B cell (primary cell): ENCODE data around the gene SLC7A1. TPM values are rescaled to one million over a fixed set of nuclear protein-coding genes. Genes with fewer than 3 reads are reported as not detected.

Experiments
- ATAC-seq: fragments of 200-7000 bp; cut with Tn5 transposase; one replicate; pipeline ENCODE4 v1.10.0; 2021; ENCODE audit warnings: low read depth, mild to moderate bottlenecking, moderate number of reproducible peaks, moderate library complexity
- CTCF ChIA-PET: fragments of 350-600 bp; sonication (Branson Sonifier 250); formaldehyde crosslinking; loops from one replicate; lab custom pipeline; 2021; ENCODE audit warnings: antibody characterized with exemption, inconsistent platforms; lab: Charles Lee
- POLR2A ChIA-PET: fragments of 350-600 bp; sonication (Branson Sonifier 250); formaldehyde crosslinking; loops from one replicate; lab custom pipeline; 2021; ENCODE audit warnings: antibody characterized with exemption; lab: Charles Lee
- DNase-seq: peaks from one replicate; pipeline ENCODE4 v3.0.0; 2013
- H2AFZ ChIP-seq: 2 replicates; pipeline ENCODE4 v1.6.1; 2012; ENCODE audit warnings: mild to moderate bottlenecking, low read depth, low read length; ENCODE audit not compliant: insufficient read depth, poor library complexity, severe bottlenecking
- H3K27ac ChIP-seq, 2 donors: 1 replicate in 1 of 2; 2 replicates in 1 of 2; pipeline ENCODE4 v1.5.1; 2012 to 2013; ENCODE audit warnings: low read length in 2 of 2, mild to moderate bottlenecking in 2 of 2, moderate library complexity in 1 of 2
- H3K27me3 ChIP-seq, 4 experiments: fragments of 200-600 bp in 1 of 4; sonication (generic) in 1 of 4; replicated peaks in 1 of 4; 1 replicate in 2 of 4; 2 replicates in 2 of 4; pipeline versions ENCODE4 v1.6.1 to v1.7.0; 2013 to 2016; ENCODE audit warnings: low read length in 3 of 4, mild to moderate bottlenecking in 2 of 4, mixed read lengths in 1 of 4, moderate library complexity in 1 of 4; ENCODE audit not compliant: insufficient read depth in 4 of 4, control insufficient read depth in 3 of 4; ENCODE audit errors: control extremely low read depth in 1 of 4
- H3K36me3 ChIP-seq, 2 experiments: replicated peaks in 1 of 2; 1 replicate in 1 of 2; 2 replicates in 1 of 2; pipeline versions ENCODE4 v1.6.1 to v1.7.1; 2013; ENCODE audit warnings: low read length in 1 of 2; ENCODE audit not compliant: insufficient read depth in 2 of 2, control insufficient read depth in 1 of 2; ENCODE audit errors: control extremely low read depth in 1 of 2, extremely low read depth in 1 of 2
- H3K4me1 ChIP-seq, 2 donors: fragments of 200-600 bp in 1 of 2; sonication (generic) in 1 of 2; 1 replicate in 1 of 2; 2 replicates in 1 of 2; pipeline versions ENCODE4 v1.5.1 to v1.6.1; 2013 to 2017; ENCODE audit warnings: low read length in 2 of 2; ENCODE audit not compliant: control insufficient read depth in 2 of 2, insufficient read depth in 2 of 2
- H3K4me2 ChIP-seq: replicated peaks from 2 replicates; pipeline ENCODE3; 2012; ENCODE audit warnings: mild to moderate bottlenecking, low read depth, low read length; ENCODE audit not compliant: poor library complexity, severe bottlenecking
- H3K4me3 ChIP-seq, 5 experiments: fragments of 200-600 bp in 1 of 5; sonication (generic) in 1 of 5; 1 replicate in 3 of 5; 2 replicates in 2 of 5; pipeline versions ENCODE4 v1.5.1 to v1.7.0; 2011 to 2016; ENCODE audit warnings: low read length in 4 of 5, mild to moderate bottlenecking in 4 of 5, low read depth in 2 of 5, control low read depth in 1 of 5, moderate library complexity in 1 of 5; ENCODE audit not compliant: insufficient read depth in 1 of 5; ENCODE audit errors: control extremely low read depth in 1 of 5, extremely low read depth in 1 of 5
- H3K79me2 ChIP-seq: fragments of 200-600 bp; sonication (generic); one replicate; pipeline ENCODE4 v1.6.0; 2016; ENCODE audit warnings: low read length; ENCODE audit not compliant: control insufficient read depth, insufficient read depth
- H3K9ac ChIP-seq: fragments of 200-600 bp; sonication (generic); 2 replicates; pipeline ENCODE4 v1.6.1; 2017; ENCODE audit warnings: mild to moderate bottlenecking, low read length, moderate library complexity
- H3K9me3 ChIP-seq, 3 donors: one replicate each; pipeline versions ENCODE4 v1.6.1 to v1.7.1; 2013; ENCODE audit warnings: low read length in 2 of 3; ENCODE audit not compliant: control insufficient read depth in 2 of 3, insufficient read depth in 1 of 3; ENCODE audit errors: control extremely low read depth in 1 of 3
- H4K20me1 ChIP-seq: 2 replicates; pipeline ENCODE4 v1.6.0; 2012; ENCODE audit warnings: mild to moderate bottlenecking, low read length; ENCODE audit not compliant: insufficient read depth, control insufficient read depth, poor library complexity, severe bottlenecking
- H3K27ac Mint-ChIP-seq: one replicate; pipeline ENCODE4 v1.8.0; 2021; ENCODE audit warnings: mixed read lengths
- H3K27me3 Mint-ChIP-seq: one replicate; pipeline ENCODE4 v1.8.0; 2021; ENCODE audit warnings: mixed read lengths
- H3K4me1 Mint-ChIP-seq: one replicate; pipeline ENCODE4 v1.8.0; 2021; ENCODE audit warnings: mixed read lengths
- H3K4me3 Mint-ChIP-seq: one replicate; pipeline ENCODE4 v1.8.0; 2021; ENCODE audit warnings: mixed read lengths
- H3K9me3 Mint-ChIP-seq: one replicate; pipeline ENCODE4 v1.8.0; 2022; ENCODE audit warnings: mixed read lengths; ENCODE audit not compliant: insufficient read depth
- CTCF ChIP-seq: fragments of 200-600 bp; IDR thresholded peaks from one replicate; pipeline ENCODE4 v1.8.0; 2022; ENCODE audit warnings: antibody characterized with exemption, mild to moderate bottlenecking
- EZH2 ChIP-seq: IDR thresholded peaks from 2 replicates; pipeline ENCODE4 v1.6.1; 2012; ENCODE audit warnings: borderline replicate concordance, low read depth, mild to moderate bottlenecking, moderate library complexity, low read length; ENCODE audit not compliant: insufficient read depth, poor library complexity, severe bottlenecking
- WGBS: methylation state at CpG from one replicate; pipeline ENCODE4 v1.1.5; 2013; ENCODE audit warnings: missing lambda C conversion rate; ENCODE audit not compliant: insufficient coverage; 5-methylcytosine and 5-hydroxymethylcytosine counted together
- intact Hi-C: fragments of 100-400 bp; cut with micrococcal nuclease; formaldehyde crosslinking; loops from one replicate; pipeline ENCODE4 v1.10.0; 2022
- polyA plus RNA-seq: library from polyadenylated mRNA; depleted of rRNA; stranded (reverse); fragments of >200 nt; gene quantifications from 2 replicates; pipeline ENCODE4 v1.2.3, GENCODE V29; 2012
- total RNA-seq, 2 donors: library from RNA; stranded (reverse); fragments of 120-200 nt in 1 of 2; gene quantifications; 1 replicate in 1 of 2; 2 replicates in 1 of 2; pipeline versions ENCODE4 v1.2.3 to v1.2.4, GENCODE V29; 2013 to 2022

The SLC7A1 gene
- total and polyA plus RNA-seq, 2 donors (not counting 1 experiment from before 2014, with no cell fraction given): 3.3 to 23.1 TPM

GRCh38 chr13:29597706-29598105 lies 2.2 kb upstream of the SLC7A1 start:
- peaks cover 9 to 13% of the 10 kb centered on the region in 2 donors for H3K4me1 ChIP-seq
- Mint-ChIP-seq H3K27ac (no peak overlapping the region), H3K4me1 (peaks cover 24% of the 10 kb centered on the region), H3K9me3 (no peaks in the 10 kb centered on the region), H3K4me3 (no peak overlapping the region), H3K27me3 (peaks cover 12% of the 10 kb centered on the region)
- no peaks in the 10 kb centered on the region for H3K27me3 ChIP-seq
- H3K36me3 ChIP-seq: no peaks in the 10 kb centered on the region
- CTCF ChIA-PET: interaction anchor here (0.6 kb wide), 1 partner anchor 1044 kb away, joined by 3 read pairs; no protein-coding TSS in a partner anchor
- H3K9ac ChIP-seq: no peak overlapping the region
- H3K4me2 ChIP-seq: no peak overlapping the region
- no peak overlapping the region for H3K27ac ChIP-seq
- 100% methylated on average over 1 of the region's 3 CpGs for WGBS
- no peaks in the 10 kb centered on the region for H4K20me1 ChIP-seq
- intact Hi-C loops: loop anchor here (5.0 to 10.0 kb wide), 2 partner anchors 775 to 1137 kb away; partner anchors contain the start of gene ALOX5AP
- no peak overlapping the region for H3K4me3 ChIP-seq
- H2AFZ ChIP-seq: no peak overlapping the region
- DNase-seq: no peak
- H3K79me2 ChIP-seq: peaks cover 37% of the 10 kb centered on the region
- POLR2A ChIA-PET: no interaction called here
- no peak for ATAC-seq
- H3K9me3 ChIP-seq: no peaks in the 10 kb centered on the region
- TF ChIP-seq EZH2 (no peak), CTCF (no peak)

- Histone ChIP-seq H3K27ac (no peak overlapping the region), H3K27me3 (no peaks in the 10 kb centered on the region), H3K79me2 (peaks cover 41% of the 10 kb centered on the region), H4K20me1 (no peaks in the 10 kb centered on the region), H3K9me3 (no peaks in the 10 kb centered on the region), H3K4me2 (no peak overlapping the region), H3K36me3 (no peaks in the 10 kb centered on the region), H3K4me3 (no peak overlapping the region), H2AFZ (no peak overlapping the region), H3K9ac (no peak overlapping the region), H3K4me1 (peaks cover 9 to 13% of the 10 kb centered on the region in 2 donors)
- WGBS: 98% methylated on average over 10 of the region's 10 CpGs
- ATAC-seq (no peak), DNase-seq (no peak)
- CTCF ChIA-PET: no interaction called here
- peaks cover 11% of the 10 kb centered on the region for H3K27me3 Mint-ChIP-seq
- POLR2A ChIA-PET: no interaction called here
- no peak overlapping the region for H3K27ac Mint-ChIP-seq
- intact Hi-C loops: loop anchor here (5.0 to 10.0 kb wide), 2 partner anchors 775 to 1138 kb away; partner anchors contain the start of gene ALOX5AP
- TF ChIP-seq EZH2: no peak
- TF ChIP-seq CTCF: no peak
- H3K4me1 Mint-ChIP-seq: peaks cover 27% of the 10 kb centered on the region
- H3K4me3 Mint-ChIP-seq: peak overlapping the region; percentile 13
- no peaks in the 10 kb centered on the region for H3K9me3 Mint-ChIP-seq
Observed at GRCh38 chr13:29597246-29597645, 1.8 kb upstream of the SLC7A1 start.
